Activated gamma-delta T cell (primary cell): Measurements from ENCODE around the gene SMIM35.
"Not testable (repeated sequence)": the region's sequence is repeated elsewhere in the genome, so short reads cannot be mapped to it uniquely, and the experiment has no call there.

ENCODE experiments used
- DNase-seq: peaks from one replicate; lab custom pipeline; 2025; lab: John Stamatoyannopoulos, UW

SMIM35 gene

DNA sequence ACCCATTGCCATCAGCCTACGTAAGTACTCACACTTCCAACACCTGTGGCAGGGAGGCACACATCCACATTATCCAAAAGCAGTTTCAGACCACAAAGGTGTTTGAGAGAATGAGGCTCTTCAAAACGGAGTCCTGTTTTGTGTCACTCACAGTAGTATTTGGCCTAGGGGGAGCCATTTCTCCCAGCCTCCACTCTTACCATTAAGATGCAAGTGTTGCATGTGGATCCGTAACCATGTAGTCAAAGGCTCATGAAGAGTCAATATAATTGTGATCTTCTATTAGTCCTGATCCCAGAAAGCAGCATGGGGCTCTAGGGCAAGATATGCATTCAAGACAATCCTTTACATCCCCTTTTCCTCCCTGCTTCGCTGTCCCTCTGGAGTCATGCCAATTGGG is 59.1 kb downstream of the SMIM35 start:
- no peak for DNase-seq

DNA sequence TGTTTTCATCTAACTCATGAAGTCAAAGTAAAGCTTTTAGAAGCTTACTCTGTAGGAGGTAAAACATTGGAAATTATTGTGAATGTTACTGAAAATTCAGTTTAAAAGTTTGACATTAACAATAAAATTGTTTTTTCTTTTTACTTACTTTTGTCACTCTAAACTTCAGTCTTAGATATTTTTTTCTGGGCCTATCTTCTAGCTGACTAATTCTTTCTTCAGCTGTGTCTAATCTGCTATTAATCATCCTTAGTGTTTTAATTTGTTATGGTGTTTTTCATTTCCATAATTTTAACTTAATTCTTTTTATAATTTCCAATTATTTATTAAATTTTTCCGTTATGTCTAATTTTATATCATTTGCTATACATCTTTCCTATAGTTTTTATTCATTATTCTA is 65.6 kb downstream of the SMIM35 start:
- DNase-seq, result no peak

DNA sequence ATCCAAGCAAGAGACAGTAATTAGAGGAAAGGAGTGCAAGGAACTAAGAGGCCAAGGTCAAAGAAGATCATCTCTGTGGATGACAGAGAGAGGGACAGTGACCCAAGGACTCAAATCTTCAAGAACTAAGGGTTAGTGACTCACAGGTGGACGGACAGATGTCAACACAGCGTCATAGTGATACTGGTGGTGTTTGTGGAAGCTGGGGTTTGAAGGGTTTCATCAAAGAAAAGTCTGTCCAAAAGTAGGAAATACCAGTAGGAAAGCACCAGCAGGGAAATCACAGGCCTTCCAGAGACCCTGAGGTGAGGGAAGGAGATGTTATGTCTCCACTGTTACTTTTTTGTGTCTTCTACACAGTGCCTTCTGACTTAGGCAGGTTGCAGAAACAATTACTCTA is 68.4 kb downstream of the SMIM35 start:
- no peak for DNase-seq

DNA sequence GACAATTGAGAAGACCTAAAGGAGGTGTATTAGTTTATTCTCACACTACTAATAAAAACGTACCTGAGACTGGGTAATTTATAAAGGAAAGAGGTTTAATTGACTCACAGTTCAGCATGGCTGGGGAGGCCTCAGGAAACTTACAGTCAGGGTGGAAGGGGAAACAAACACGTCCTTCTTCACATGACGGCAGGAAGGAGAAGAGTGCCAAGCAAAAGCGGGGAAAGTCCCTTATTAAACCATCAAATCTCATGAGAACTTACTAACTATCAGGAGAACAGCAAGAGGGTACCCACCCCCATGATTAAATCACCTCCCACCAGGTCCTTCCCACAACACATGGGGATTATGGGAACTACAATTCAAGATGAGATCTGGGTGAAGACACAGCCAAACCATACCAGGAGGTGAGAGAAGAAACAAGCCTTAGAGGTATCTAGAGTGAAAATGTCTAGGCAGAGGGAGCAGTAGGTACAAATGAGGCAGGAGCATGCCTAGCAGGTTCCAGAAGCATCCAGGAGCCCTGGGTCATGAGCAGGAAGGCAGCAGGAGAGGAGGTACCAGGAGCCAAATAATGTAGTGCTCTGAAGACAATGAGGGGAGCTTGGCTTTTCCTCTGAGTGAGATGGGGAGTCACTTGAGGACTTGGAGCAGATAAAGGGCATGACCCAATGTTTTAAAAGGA is 69.0 kb downstream of the SMIM35 start:
- DNase-seq, result no peak

DNA sequence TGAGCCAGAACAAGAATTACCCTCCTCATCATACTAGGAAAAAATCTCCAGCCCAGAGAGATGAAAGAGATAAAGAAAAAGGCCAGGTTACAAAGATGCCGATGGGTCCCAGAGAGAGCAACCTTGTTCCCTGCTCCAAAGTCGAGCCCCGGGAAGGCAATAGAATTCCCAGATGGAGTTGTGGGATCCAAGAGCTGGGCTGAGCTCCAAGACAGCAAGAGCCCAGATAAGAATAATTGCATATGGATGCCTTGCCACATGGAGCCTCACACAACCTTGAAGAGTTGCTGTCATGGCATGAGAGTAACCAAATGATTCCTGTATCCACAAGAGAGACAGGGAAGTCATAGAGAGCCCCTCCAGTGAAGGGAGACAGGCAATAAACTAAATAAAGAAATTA is 69.7 kb downstream of the SMIM35 start:
- DNase-seq, result no peak

DNA sequence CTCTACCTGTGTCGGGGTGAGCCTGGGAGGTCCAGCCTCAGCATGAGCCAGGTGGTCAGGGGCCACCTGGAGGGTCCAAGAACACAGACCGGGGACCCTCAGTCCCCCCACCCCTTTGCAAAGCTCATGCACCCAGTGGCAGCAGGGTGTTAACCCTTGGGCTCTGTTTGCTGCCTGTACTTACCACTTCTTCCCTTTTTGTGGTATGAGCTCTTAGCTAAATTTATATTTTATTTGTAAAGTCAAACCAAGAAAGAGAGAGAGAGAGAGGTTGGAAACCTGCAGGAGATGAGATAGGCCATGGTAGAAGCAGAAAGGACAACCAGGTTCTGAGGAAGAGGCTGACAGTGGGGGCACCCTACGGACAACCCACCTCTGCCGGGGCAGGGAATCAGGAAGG is 70.7 kb downstream of the SMIM35 start:
- DNase-seq, result no peak

DNA sequence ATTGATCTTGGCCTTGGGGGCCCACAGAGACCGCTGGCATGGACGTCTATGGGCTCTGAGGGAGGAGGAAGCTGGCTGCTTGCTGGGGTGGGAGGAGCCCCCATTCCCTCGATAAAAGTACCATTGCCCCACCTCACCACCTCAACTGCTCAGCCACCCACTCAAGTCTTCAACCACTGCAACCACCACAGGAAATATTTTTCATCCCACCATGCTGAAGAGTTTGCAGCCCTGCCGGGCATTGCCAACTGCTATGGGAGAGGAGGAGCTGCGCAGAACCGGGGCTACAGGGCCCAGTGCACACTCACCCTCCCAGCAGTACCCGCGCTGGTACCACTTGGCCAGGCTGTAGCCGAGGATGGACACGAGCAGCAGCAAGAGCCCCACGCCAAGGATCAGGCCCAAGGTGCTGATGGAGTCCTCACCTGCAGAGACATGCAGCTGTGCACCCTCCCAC is 71.3 kb downstream of the SMIM35 start:
- no peak for DNase-seq

DNA sequence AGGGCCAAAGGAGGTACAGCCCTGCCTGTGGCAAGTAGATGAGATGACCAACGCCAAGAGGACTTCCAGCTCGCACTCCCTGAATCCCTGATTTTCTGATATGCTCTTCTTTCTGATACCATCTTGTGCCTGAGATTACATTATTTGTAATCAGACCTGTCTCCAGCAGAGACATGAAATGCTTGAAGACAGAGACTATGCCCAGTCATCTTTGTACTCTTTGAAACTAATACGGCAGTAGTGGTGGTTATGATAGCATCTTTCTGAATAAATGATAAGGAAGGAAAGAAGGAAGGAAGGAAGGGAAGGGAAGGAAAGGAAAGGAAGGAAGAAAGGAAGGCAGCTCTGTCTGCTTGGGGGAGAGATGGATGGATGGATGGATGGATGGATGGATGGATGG is 72.7 kb downstream of the SMIM35 start:
- no peak for DNase-seq

DNA sequence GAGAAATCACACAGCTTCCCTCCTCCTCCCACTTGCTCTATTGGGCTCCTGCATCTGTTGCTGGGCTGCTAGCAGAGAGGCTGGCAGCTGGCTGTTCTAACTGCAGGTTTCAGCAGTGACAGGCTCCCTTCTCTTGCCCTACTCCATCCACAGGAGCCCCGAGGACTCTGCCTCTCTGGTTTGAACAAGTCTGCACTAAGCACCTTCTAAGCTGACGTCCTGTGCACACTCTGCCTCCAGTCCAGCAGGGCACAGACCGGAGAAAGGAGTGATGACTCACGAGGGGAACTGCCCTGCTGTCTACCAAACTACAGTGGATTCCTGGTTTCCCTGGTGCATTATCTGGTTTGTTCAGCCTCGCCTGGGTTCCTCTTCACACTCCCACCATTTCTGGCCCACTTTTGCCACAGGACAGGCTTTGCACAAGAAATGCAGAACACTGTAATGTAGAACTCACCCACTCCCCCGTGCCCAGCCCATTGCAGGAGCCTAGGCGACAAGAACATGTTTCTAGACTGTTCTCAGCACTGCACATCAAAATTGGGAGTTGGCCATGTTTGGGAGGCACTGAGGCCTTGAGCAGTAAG is 74.6 kb downstream of the SMIM35 start:
- no peak for DNase-seq

DNA sequence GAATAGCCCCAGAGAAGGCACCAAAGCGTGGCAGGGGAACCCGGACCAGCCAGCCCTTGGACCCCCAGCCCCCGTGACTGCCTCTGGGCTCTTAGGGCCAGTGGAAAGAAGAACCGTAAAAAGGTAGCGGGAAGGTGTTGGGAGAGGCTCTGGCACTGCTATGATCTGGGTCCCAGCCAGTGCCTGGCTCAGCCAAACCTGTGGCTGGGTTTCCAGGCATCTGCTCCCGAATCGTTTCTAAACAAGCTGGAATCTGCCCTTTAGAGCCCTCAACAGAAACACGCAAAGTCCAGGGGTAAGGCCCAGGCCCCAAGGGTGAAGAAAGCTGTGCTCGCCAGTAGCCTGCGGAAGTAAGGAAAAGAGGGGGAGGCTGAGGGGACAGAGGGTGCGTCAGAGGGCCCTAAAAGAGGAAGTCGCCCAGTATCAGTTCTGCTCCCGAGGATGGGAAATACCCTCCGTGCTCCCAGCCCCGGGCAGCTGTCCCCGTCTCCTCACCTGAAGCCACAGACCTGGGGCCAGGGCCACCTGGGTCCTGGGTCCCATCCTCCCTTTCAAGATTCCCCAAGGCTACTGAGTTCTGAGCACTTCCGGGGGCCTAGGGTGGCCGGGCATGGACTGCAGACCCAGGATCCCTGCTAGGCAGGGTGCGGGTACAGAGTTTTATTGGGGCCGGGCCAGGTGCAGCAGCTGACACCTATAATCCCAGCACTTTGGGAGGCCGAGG is 75.9 kb downstream of the SMIM35 start:
- no peak for DNase-seq

DNA sequence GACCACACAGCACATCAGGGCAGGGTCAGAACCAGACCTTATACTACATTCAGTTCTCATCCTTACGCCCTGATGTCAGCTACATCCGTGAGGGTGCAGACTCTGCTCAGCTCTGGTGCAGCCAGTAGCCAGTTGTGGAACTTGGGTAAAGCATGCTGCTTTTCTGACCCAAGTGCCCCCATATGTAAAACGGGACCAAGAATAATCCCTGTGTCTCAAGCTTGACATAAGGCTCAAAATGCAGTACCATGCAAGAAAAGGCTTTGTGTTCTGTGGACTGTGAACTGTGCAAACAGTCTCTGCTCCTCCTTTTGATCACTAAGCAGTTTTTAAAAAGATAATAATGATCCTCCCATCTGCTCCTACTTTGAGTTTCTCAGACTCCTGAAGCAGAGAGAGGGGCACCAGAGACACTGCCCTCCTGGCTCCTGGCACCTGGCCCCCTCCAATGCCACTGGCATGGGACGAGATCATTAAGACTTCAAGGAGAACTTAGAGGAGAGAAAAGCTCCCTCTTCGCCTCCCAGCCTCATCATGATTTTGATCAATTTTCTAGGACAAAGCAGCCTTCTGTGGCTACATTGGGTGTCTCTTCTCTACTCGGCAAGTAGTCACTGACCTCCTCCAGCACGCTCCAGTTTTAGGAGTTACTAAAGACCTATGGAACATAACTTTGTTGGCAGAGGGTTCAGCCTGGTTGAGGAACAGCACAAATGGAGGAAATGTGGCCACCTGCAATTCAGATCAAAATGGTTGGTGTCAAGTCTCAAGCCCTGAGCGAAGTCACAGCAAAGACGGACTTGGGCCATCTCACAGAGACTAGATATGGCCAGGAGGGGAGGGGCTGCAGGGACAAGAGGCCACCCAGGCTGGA is 76.7 kb downstream of the SMIM35 start:
- no peak for DNase-seq

DNA sequence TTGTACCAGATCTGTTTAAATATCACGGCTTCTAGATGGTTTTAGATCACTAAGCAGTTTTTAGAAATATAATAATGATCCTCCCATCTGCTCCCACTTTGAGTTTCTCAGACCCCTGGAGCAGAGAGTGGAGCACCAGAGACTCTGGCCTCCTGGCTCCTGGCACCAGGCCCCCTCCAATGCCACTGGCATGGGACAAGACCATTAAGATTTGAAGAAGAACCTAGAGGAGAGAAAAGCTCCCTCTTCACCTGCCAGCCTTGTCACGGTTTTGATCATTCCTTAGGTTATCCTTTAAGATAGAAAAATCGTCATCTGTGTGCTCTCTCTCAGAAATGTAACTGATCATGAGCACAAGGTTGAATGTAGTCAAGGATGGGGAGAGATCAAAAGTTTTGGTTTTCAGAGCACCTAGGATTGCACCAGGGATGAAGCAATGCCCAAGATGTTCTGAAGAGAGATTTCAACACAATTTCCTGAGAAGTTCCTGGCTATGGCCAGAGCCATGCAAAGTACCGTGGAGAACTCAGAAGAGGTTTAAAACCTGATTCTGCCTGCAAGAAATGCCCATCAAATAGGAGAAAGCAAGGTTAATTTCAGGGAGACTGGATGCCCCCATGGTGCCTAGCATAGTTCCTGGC is 78.4 kb downstream of the SMIM35 start:
- DNase-seq, result no peak

DNA sequence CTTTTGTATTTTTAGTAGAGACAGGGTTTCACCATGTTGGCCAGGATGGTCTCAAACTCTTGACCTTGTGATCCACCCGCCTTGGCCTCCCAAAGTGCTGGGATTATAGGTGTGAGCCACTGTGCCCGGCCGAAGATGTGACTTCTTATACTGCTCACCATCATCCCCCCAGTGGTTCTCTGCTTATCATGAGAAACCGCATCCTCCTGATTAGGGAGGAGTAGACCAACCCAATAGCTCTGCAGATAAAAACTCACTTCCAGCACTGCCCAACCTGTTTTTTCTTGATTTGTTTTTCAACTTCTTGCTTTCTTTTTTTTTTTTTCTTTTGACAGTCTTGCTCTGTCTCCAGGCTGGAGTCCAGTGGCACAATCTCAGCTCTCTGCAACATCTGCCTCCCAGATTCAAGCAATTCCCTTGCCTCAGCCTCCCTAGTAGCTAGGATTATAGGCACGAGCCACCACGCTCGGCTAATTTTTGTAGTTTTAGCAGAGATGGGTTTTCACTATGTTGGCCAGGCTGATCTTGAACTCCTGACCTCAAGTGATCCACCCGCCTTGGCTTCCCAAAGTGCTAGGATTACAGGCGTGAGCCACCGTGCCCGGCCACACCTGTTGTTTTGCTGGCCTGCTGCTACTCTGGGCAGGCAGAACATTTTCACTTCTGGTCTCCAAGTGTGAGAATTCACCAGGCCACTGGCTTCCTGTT is 79.0 kb downstream of the SMIM35 start:
- DNase-seq, result not testable (repeated sequence)

DNA sequence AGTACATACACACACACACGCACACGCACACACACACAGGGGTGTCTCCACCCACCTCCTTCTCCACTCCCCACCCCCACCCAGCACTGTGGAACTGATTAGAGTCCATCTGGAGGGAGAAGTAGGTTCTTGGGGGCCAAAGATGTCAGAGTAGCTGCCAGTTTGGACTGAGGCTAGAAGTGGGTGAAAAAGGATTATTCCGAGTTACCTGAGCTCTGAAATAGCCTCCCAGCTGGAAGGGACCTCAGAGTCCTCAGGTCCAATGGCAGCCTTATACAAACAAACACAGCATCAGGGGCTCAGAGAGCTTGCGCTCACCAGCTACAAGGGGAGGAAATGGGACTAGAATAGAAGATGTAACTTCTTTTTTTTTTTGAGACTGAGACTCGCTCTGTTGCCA is 79.7 kb downstream of the SMIM35 start:
- DNase-seq, result no peak

DNA sequence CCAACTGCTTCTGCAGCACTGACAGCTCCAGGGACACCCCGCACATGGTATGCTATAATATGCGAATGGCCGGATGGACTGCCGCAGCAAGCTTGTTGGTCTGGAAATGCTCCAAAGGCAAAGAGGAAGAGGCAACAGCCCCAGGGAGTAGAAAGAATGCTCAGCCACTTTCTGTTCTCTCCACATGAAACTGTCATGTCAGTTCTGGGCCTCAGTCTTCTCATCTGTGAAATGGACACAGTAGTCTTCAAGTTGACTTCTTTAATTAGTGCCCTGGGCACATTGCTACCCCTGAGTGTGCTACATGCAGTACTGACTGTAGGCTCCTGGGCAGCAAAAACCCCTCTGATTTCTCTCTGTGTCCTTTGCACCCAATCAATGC is 80.6 kb downstream of the SMIM35 start:
- no peak for DNase-seq

DNA sequence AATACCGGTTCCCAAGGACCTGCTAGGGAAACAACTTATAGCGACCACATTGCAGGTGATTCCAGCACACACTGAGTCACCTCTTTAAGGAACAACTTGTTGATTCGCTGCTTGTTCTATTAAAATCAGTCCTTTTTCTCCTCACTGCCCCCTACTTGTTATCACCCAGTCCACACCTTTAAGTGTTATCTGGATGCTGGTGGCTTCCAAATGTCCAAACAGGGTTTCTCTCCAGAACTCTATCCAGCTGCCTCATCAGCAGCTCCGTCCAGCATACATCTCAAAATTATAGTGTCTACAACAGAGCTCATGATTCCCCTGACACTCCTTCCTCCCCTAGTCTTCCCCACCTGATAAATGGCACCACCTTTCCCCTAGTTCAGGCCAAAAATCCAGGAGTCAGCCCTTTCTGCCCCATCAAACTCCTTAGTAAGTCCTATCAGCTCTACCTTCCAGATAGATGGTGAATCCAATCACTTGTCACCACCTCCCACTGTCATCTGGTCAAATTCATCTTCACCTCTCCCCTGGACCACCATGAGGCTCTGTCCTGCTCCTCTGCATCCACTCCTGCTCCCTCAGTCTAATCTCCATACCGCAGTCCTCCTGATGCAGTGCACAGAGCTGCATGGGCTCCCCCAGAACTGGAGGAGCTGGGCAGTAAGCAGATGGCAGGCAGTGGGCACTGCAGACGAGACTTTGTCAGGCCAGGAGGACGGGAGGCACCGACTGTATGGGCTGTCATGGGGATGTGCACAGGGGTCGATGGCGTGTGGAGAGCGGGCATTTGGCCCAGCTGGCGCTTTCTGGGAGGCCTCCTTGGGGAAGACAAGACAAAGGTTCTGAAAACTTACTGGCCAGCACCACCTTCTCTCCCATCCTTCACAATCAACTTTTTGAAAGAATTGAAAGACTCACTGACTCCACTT is 81.3 kb downstream of the SMIM35 start:
- DNase-seq, result no peak

DNA sequence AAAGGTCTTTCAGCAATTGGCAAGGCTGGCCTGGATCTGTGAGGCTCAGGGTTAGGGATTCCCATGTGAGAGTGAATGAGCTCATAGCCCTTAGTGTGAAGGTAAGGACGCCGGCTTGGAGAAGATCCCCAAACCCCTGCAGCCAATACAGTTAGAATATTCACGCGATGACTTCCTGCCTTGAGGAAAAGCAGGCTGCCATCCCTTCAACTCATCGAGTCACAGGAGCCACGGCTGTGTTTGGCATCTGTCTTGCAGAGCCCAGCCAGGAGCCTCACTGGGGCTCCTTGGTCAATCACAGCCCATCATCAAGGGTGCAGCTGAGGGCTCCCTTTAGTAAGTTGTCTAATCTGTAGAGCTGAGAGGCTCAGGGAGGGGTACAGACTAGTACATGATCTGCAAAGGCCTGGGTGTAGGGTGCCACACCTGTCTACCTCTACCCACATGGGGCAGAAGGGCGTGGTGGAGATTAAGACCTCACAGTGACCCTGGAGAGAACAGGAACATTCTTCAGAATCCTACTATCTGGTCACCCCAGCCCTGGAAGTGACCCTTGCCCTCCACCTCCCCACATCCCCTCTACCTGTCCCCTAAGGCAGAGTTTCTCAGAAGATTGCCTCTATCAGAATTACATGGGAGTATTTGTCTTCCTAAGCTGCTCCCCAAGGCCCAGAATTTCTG is 82.1 kb downstream of the SMIM35 start:
- DNase-seq, result no peak

DNA sequence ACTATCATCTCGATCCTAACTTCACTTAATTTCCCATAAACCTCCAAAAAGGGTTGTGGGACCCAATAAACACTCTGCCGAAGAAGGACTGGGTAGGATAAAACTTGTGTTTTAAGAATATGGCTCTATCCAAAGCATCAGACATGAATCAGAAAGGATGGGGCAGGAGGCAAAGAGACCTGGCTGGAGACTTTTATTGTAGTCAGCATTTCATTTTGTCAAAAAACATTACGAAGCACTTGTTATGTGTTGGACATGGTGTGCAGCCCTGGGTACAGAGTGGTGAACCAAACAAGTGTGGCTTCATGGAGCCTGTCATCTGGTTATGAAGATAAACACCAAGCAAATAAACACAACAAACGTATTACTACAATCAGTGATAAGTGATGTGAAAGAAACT is 83.3 kb downstream of the SMIM35 start:
- no peak for DNase-seq
